Parathyroid adenoma (tissue), 2 donors: ENCODE data around the gene KRTAP12-3.

Source experiments
- H2AFZ ChIP-seq: fragments of 300-600 bp; sonication (generic); one replicate; pipeline ENCODE4 v1.7.0; 2017; ENCODE audit warnings: antibody characterized with exemption, mild to moderate bottlenecking
- H3K27ac ChIP-seq: fragments of 300-600 bp; sonication (generic); one replicate; pipeline ENCODE4 v1.7.0; 2017
- H3K27me3 ChIP-seq: fragments of 300-600 bp; sonication (generic); one replicate; pipeline ENCODE4 v1.7.0; 2017; ENCODE audit warnings: low read length; ENCODE audit not compliant: control insufficient read depth, insufficient read depth
- H3K36me3 ChIP-seq: fragments of 300-600 bp; sonication (generic); one replicate; pipeline ENCODE4 v1.7.0; 2017; ENCODE audit warnings: low read length; ENCODE audit not compliant: control insufficient read depth, insufficient read depth
- H3K4me1 ChIP-seq: fragments of 300-600 bp; sonication (generic); one replicate; pipeline ENCODE4 v1.7.0; 2017; ENCODE audit warnings: control low read depth
- H3K4me2 ChIP-seq: fragments of 300-600 bp; sonication (generic); one replicate; pipeline ENCODE4 v1.7.0; 2017; ENCODE audit warnings: low read length
- H3K4me3 ChIP-seq: fragments of 300-600 bp; sonication (generic); one replicate; pipeline ENCODE4 v1.7.0; 2017; ENCODE audit warnings: low read depth, low read length
- H3K79me2 ChIP-seq: fragments of 300-600 bp; sonication (generic); one replicate; pipeline ENCODE4 v1.7.0; 2017; ENCODE audit warnings: control low read depth
- H3K9ac ChIP-seq: fragments of 300-600 bp; sonication (generic); one replicate; pipeline ENCODE4 v1.7.0; 2017; ENCODE audit warnings: mild to moderate bottlenecking
- H3K9me3 ChIP-seq: fragments of 300-600 bp; sonication (generic); one replicate; pipeline ENCODE4 v1.7.0; 2017; ENCODE audit warnings: low read length; ENCODE audit not compliant: control insufficient read depth
- CTCF ChIP-seq: fragments of 300-600 bp; sonication (generic); IDR thresholded peaks from one replicate; pipeline ENCODE4 v1.7.0; 2017; ENCODE audit warnings: antibody characterized with exemption, mild to moderate bottlenecking
- donor health status: primary hyperparathyroidism.

Gene KRTAP12-3

GRCh38 chr21:44650973-44651675, 6.6 kb upstream of the KRTAP12-3 start:
- no peaks in the 10 kb centered on the region for H3K4me1 ChIP-seq

GRCh38 chr21:44653123-44653522, 4.6 kb upstream of the KRTAP12-3 start:
- H3K27ac ChIP-seq, result no peak overlapping the region
- no peak overlapping the region for H3K4me3 ChIP-seq
- no peaks in the 10 kb centered on the region for H3K27me3 ChIP-seq
- H3K79me2 ChIP-seq, result no peaks in the 10 kb centered on the region
- no peaks in the 10 kb centered on the region for H3K4me1 ChIP-seq
- no peaks in the 10 kb centered on the region for H3K9me3 ChIP-seq
- TF ChIP-seq CTCF, result no peak
- H3K36me3 ChIP-seq, result no peaks in the 10 kb centered on the region
- H2AFZ ChIP-seq, result no peak overlapping the region
- H3K4me2 ChIP-seq, result no peak overlapping the region
- no peak overlapping the region for H3K9ac ChIP-seq

More at GRCh38 chr21:44650973-44651675, 6.6 kb upstream of the KRTAP12-3 start:
- Histone ChIP-seq H3K9me3 (no peaks in the 10 kb centered on the region), H3K9ac (no peak overlapping the region), H3K36me3 (no peaks in the 10 kb centered on the region), H3K79me2 (no peaks in the 10 kb centered on the region), H3K27me3 (no peaks in the 10 kb centered on the region), H2AFZ (no peak overlapping the region), H3K27ac (no peak overlapping the region), H3K4me3 (no peak overlapping the region), H3K4me2 (no peak overlapping the region)
- no peak for TF ChIP-seq CTCF

- Histone ChIP-seq H3K4me2 (no peak overlapping the region), H3K4me1 (no peaks in the 10 kb centered on the region)
Measured at GRCh38 chr21:44653656-44654575, 3.8 kb upstream of the KRTAP12-3 start.

GRCh38 chr21:44654576-44655175, 3.1 kb upstream of the KRTAP12-3 start, which contains the start of gene KRTAP12-4:
KRTAP12-4 (minus strand) TSS chr21:44654659; CDS start chr21:44654614, 45 bp downstream.
- Histone ChIP-seq H3K9me3 (no peaks in the 10 kb centered on the region), H3K4me2 (no peak within 1 kb of the TSS), H2AFZ (no peak within 1 kb of the TSS), H3K36me3 (no peaks in the 10 kb centered on the region), H3K79me2 (no peaks in the 10 kb centered on the region), H3K4me1 (no peaks in the 10 kb centered on the region), H3K27ac (no peak within 1 kb of the TSS), H3K27me3 (no peaks in the 10 kb centered on the region), H3K9ac (no peak within 1 kb of the TSS), H3K4me3 (no peak within 1 kb of the TSS)
- no peak for TF ChIP-seq CTCF

More at GRCh38 chr21:44653656-44654575, 3.8 kb upstream of the KRTAP12-3 start:
- Histone ChIP-seq H3K79me2 (no peaks in the 10 kb centered on the region), H3K27ac (no peak overlapping the region), H3K27me3 (no peaks in the 10 kb centered on the region), H3K36me3 (no peaks in the 10 kb centered on the region), H2AFZ (no peak overlapping the region), H3K9me3 (no peaks in the 10 kb centered on the region), H3K9ac (no peak overlapping the region), H3K4me3 (no peak overlapping the region)
- TF ChIP-seq CTCF, result no peak
